ENCODE data around the gene CRADD.

CRADD gene

GRCh38 chr12:93783832-93784231, 106.7 kb downstream of the CRADD start:
- H3K4me3 ChIP-seq (ENCODE audit: low read length): no peak overlapping the region
- no peak for DNase-seq (ENCODE audit: low read depth)
- no peak for TF ChIP-seq CTCF (conservative IDR thresholded peaks at IDR 0.05; ENCODE audit: low read length)

- no peak for TF ChIP-seq CTCF (conservative IDR thresholded peaks at IDR 0.05; ENCODE audit: low read length)
- no peak overlapping the region for H3K4me3 ChIP-seq (ENCODE audit: low read length)
- peak; percentile 64 for DNase-seq (ENCODE audit: low read depth)
Measured at GRCh38 chr12:93784339-93785086, 107.3 kb downstream of the CRADD start.

- DNase-seq (ENCODE audit: low read depth): peak; percentile 96
- TF ChIP-seq CTCF (conservative IDR thresholded peaks at IDR 0.05; ENCODE audit: low read length): no peak
- no peak overlapping the region for H3K4me3 ChIP-seq (ENCODE audit: low read length)
Measured at GRCh38 chr12:93785249-93786010, 108.3 kb downstream of the CRADD start.

DNA sequence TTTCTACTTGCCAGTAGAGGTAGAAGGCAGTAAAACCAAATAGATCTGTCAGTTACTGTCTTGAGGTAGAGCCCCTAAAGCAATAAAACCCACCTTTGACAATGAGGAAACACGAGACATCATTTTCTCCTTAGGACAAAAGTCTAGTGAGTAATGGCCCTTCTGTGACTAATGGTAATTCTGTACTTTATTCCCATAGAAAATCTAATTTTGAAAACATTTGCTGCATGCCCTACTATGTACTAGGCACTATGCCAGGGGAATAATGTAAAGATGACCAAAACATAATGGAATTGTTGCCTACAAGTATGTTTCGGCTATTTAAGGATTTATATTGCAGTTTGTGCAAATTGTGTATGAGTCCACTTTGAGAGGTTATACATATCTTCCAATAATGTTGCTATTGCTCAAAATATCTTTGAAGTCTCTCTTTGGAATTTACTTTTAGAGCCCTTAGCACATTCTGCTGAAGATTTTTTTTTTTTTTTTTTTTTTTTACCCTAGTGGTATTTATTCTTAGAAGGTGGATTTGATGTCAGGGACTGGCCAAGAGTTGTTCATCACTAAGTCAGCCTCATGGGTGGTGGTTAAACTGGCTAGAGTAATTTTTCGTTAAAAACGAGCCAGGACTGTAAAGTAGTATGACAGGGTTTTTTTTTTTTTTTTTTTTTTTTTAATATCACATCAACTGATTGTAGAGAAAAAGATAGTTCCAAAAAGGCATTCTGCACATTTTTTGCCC, 109.7 kb downstream of the CRADD start:
- no peak for TF ChIP-seq CTCF (conservative IDR thresholded peaks at IDR 0.05; ENCODE audit: low read length)
- DNase-seq (ENCODE audit: low read depth): peak; percentile 72
- no peak overlapping the region for H3K4me3 ChIP-seq (ENCODE audit: low read length)

DNA sequence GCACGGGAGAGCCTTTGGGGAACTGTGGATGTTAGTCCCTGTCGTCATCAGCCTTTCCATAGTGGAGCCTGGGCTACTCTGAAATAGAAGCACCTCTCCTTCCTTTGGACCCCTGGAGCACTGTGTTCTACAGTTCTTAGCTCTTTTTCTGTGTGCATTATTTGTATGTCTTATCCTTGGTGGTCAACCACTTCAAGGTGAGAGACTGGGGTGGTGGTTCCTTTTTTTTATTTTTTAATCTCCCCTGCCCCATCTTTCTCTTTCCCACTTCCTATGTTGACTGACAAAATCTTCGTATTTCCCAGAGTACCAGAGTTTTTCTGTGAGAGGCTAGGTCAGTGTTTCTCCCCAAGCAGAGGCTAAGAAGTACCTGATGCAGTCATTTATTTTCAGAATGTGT, 111.7 kb downstream of the CRADD start:
- no peak overlapping the region for H3K4me3 ChIP-seq (ENCODE audit: low read length)
- no peak for DNase-seq (ENCODE audit: low read depth)
- TF ChIP-seq CTCF (conservative IDR thresholded peaks at IDR 0.05; ENCODE audit: low read length): no peak

GRCh38 chr12:93789767-93790166, 112.6 kb downstream of the CRADD start:
- TF ChIP-seq CTCF (conservative IDR thresholded peaks at IDR 0.05; ENCODE audit: low read length): no peak
- no peak for DNase-seq (ENCODE audit: low read depth)
- H3K4me3 ChIP-seq (ENCODE audit: low read length): no peak overlapping the region
